Measurements from ENCODE around the gene AUH. TPM values are rescaled to one million over a fixed set of nuclear protein-coding genes. Genes with fewer than 3 reads are reported as not detected.
A peak's percentile ranks its signal among the peaks of the same experiment; 100 is the strongest.

Gene AUH
- total RNA-seq, 4 donors from 2014 or later: 17.1 to 28.2 (median 20.8) TPM

DNA sequence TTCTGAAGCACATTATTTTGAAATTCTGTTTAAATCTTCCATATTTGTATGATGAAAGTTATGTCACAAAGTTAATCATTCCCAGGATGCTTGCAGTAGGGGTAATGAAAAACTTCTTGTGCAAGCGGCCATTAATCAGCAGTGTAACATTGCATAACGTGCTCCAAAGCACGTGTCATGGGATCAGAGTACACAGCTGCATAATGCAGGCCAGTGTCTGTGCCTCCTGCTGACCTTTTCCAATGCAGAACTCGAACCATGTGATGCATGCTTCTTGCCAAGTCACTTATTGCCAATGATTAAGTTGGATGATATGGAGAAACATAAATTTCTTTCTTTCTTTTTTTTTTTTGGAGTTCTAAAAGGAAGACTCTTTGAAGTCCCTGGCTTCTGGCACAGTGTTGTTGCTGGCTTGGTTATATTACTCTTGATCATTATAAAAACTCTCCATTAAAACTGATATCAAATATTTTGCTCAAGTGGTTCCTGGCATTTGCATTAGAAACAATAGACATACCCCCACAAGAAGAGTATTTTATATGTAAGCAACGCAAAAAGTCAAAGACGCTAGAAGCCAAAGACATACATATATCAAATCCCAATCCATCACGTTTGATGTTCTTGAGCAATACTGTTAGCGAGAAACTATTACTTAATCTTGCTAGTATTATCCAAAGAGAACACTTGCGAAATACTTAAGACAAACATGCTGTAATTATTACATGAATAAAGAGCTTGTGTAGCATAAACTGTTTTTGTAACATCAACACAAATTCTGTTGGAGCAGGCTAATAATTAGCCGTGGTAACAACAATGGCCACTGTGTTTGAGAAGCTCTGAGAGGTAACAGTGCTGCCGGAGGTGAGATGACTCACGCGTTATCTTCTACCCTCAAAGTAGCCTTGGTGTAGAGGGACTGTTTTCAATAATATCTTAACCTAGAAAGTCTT, 164.2 kb downstream of the AUH start:
- H3K4me3 ChIP-seq: peak overlapping the region in 1 of 4 donors; percentile 2
- peak; percentile 91 to 94 for DNase-seq
- peak overlapping the region; percentile 97 to 100 (median 99) for H3K27ac ChIP-seq
- peaks cover 39 to 52% of the 10 kb centered on the region in 2 donors for H3K4me1 ChIP-seq
- in situ Hi-C loops (cut with MboI; ENCODE audit: low sequenced_read_pairs in 4 of 4) (loop anchor here in 3 of 4 donors (5.0 to 25.0 kb wide), 8 partner anchors 93 to 283 kb away; partner anchors contain the start of gene NFIL3 (in 3 of the 3)), intact Hi-C loops (cut with DNase I; ENCODE audit: low total_unique reads) (loop anchor here (1.0 to 10.0 kb wide), 5 partner anchors 98 to 1883 kb away; partner anchors contain the start of genes CKS2, GADD45G and SECISBP2)
- peak; percentile 57 for ATAC-seq
- H3K27me3 ChIP-seq: no peaks in the 10 kb centered on the region
- H3K9me3 ChIP-seq: no peaks in the 10 kb centered on the region
- H3K36me3 ChIP-seq: no peaks in the 10 kb centered on the region
- peak in 1 of 2 donors; percentile 28 for TF ChIP-seq POLR2A (IDR thresholded peaks at IDR 0.05)
- TF ChIP-seq, protein P1, sequence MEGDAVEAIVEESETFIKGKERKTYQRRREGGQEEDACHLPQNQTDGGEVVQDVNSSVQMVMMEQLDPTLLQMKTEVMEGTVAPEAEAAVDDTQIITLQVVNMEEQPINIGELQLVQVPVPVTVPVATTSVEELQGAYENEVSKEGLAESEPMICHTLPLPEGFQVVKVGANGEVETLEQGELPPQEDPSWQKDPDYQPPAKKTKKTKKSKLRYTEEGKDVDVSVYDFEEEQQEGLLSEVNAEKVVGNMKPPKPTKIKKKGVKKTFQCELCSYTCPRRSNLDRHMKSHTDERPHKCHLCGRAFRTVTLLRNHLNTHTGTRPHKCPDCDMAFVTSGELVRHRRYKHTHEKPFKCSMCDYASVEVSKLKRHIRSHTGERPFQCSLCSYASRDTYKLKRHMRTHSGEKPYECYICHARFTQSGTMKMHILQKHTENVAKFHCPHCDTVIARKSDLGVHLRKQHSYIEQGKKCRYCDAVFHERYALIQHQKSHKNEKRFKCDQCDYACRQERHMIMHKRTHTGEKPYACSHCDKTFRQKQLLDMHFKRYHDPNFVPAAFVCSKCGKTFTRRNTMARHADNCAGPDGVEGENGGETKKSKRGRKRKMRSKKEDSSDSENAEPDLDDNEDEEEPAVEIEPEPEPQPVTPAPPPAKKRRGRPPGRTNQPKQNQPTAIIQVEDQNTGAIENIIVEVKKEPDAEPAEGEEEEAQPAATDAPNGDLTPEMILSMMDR (IDR thresholded peaks at IDR 0.05 in 4 of 5, conservative IDR thresholded peaks at IDR 0.05 in 1 of 5): no peak

DNA sequence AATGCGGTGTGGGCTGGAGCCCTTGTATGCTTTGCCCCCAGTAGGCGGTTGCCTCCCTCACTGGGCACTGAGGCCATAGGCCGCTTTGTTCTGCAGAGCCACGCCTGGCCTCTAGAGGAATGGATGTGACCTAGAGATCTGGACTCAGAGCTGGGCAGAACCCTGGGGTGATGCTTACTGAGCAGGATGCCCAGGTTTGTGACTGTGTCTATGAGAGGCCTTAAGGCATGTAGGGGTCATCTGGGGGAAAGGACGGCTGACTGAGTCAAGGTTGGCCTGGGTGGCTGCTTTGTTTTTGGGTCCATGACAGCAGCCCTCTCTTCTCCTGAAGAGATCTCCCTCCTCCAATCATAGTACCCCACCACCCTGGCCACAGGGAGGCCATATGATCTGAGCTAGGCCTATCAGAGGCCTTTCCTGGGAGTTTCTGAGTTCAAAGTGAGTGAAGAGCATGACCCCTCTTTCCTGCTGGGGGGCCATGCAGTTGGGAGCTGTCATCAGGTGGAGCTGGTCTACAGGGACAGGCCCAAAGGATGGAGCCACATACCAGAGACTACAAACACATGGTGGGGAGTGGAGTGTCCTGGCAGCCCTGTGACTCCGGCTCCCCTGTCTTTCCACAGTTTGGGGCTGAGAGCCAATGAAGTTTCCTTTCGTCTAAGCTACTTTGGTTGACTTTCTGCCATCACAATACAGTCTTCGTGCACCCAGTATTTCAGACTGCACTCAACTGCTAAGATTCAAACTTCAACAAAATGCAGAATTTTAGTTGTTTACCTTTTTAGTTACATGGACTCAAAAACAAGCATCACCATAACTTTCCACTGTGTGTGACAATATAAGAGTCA, 165.4 kb downstream of the AUH start:
- peak overlapping the region; percentile 97 to 100 (median 99) for H3K27ac ChIP-seq
- intact Hi-C loops (cut with DNase I; ENCODE audit: low total_unique reads): loop anchor here (10.0 kb wide), 4 partner anchors 1322 to 1882 kb away; partner anchors contain the start of genes CKS2, GADD45G and SECISBP2

DNA sequence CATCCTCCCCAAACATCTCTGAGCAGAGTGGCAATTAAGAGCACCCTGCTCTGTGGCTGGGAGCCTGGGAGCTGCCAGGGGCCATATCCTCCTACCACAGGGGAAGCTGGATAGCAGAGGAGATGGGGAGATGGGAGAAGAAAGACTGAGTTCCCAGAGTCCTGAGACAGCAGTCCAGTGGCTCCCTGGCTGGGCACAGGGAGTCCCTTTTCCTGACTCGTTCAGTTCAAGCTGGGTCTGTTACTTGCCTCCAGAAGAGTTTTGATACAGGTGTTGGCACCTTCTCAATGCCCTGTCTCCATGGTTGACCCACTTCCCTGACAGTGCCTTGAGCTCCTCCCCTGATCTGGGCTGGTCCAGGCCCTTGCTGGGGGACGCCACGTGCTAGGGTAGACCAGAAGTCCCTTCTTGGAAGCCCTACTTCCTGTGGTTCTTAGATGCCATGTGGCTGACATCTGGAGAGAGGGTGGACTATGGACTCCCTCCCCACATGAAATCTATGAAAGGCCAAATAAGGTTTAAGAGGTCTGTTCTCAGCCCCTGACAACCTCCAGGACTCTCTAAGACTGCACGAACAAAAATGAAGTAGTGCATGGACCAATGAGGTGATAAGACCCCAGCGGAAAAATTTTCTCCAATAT, 166.2 kb downstream of the AUH start:
- no peak for DNase-seq
- H3K4me1 ChIP-seq: peaks cover 51 to 67% of the 10 kb centered on the region in 2 donors
- no peaks in the 10 kb centered on the region for H3K36me3 ChIP-seq
- in situ Hi-C loops (cut with MboI; ENCODE audit: low sequenced_read_pairs in 4 of 4): loop anchor here in 3 of 4 donors (5.0 to 25.0 kb wide), 8 partner anchors 91 to 281 kb away; partner anchors contain the start of gene NFIL3 (in 3 of the 3)
- peak overlapping the region; percentile 97 to 100 (median 99) for H3K27ac ChIP-seq
- no peak for ATAC-seq
- intact Hi-C loops (cut with DNase I; ENCODE audit: low total_unique reads): loop anchor here (1.0 to 10.0 kb wide), 5 partner anchors 133 to 1881 kb away; partner anchors contain the start of genes CKS2, GADD45G and SECISBP2
- no peak for TF ChIP-seq POLR2A (IDR thresholded peaks at IDR 0.05)
- TF ChIP-seq, protein P1 (IDR thresholded peaks at IDR 0.05 in 4 of 5, conservative IDR thresholded peaks at IDR 0.05 in 1 of 5): no peak
- H3K4me3 ChIP-seq: no peak overlapping the region
- no peaks in the 10 kb centered on the region for H3K27me3 ChIP-seq
- no peaks in the 10 kb centered on the region for H3K9me3 ChIP-seq

More for the DNA sequence above, 165.4 kb downstream of the AUH start:
- H3K27me3 ChIP-seq: no peaks in the 10 kb centered on the region
- in situ Hi-C loops (cut with MboI; ENCODE audit: low sequenced_read_pairs in 4 of 4): loop anchor here in 3 of 4 donors (5.0 to 25.0 kb wide), 8 partner anchors 92 to 282 kb away; partner anchors contain the start of gene NFIL3 (in 3 of the 3)
- peak in 1 of 2 donors; percentile 39 for DNase-seq
- TF ChIP-seq, protein P1 (IDR thresholded peaks at IDR 0.05 in 4 of 5, conservative IDR thresholded peaks at IDR 0.05 in 1 of 5): no peak
- no peak for TF ChIP-seq POLR2A (IDR thresholded peaks at IDR 0.05)
- H3K4me3 ChIP-seq: no peak overlapping the region
- H3K9me3 ChIP-seq: no peaks in the 10 kb centered on the region
- H3K4me1 ChIP-seq: peaks cover 48 to 64% of the 10 kb centered on the region in 2 donors
- no peak for ATAC-seq
- no peaks in the 10 kb centered on the region for H3K36me3 ChIP-seq
